C4-2B (cell line): Measurements from ENCODE around the gene STK4.

ENCODE experiments used
- CTCF ChIP-seq: fragments of 450-650 bp; conservative IDR thresholded peaks from 2 replicates; pipeline ENCODE4 v1.5.1; 2017; ENCODE audit warnings: mild to moderate bottlenecking
- ZFX ChIP-seq: fragments of 450-650 bp; IDR thresholded peaks from 2 replicates; pipeline ENCODE4 v1.6.1; 2017

GRCh38 chr20:44959082-44959637, 7.2 kb upstream of the STK4 start:
- TF ChIP-seq CTCF = no peak
- no peak for TF ChIP-seq ZFX
